Suprapubic skin (tissue), 4 donors: ENCODE results near the gene FEN1.

ENCODE experiments used
- EP300 ChIP-seq: sonication (generic); formaldehyde crosslinking; IDR thresholded peaks from one replicate; pipeline ENCODE4 v1.6.1; 2017; ENCODE audit warnings: antibody characterized with exemption
- POLR2A ChIP-seq, 2 donors: fragments of 450-650 bp; IDR thresholded peaks; one replicate each; pipeline ENCODE4 v1.6.1; 2017; ENCODE audit warnings: antibody characterized with exemption in 2 of 2, mild to moderate bottlenecking in 2 of 2, moderate library complexity in 2 of 2
- POLR2AphosphoS5 ChIP-seq, 3 donors: sonication (generic); formaldehyde crosslinking; IDR thresholded peaks; one replicate each; pipeline ENCODE4 v1.6.1; 2017; ENCODE audit warnings: antibody characterized with exemption in 3 of 3
- TF ChIP-seq, protein P1 (sequence below), 2 donors: fragments of 200-600 bp in 1 of 2; fragments of 450-650 bp in 1 of 2; sonication (generic) in 1 of 2; IDR thresholded peaks; one replicate each; pipeline ENCODE4 v1.5.1; 2016 to 2019; ENCODE audit warnings: antibody characterized with exemption in 2 of 2, mild to moderate bottlenecking in 1 of 2, moderate library complexity in 1 of 2

DNA sequence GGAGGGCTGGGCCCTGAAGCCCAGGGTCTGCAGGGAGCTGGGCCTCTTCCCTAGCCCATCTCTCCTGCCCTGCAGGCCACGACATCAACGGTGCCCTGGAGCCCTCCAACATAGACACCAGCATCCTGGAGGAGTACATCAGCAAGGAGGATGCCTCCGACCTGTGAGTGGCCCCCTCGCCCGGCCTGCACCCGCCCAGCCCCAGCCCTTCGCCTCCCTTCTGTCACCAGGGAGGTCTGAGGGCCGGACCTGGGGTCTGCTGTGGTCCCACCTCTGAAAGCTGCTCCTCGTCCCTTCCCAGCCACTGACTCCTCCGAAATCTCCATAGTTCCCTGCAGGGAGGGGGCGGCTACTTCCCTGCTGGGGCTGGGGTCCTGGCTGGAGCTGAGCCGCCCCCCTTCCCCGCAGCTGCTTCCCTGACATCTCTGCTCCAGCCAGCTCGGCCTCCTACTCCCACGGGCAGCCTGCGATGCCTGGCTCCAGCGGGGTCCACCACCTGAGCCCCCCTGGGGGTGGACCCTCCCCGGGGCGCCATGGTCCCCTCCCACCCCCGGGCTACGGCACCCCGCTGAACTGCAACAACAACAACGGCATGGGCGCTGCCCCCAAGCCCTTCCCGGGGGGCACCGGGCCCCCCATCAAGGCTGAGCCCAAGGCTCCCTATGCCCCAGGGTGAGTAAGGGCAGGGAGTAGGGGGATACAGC lies 27.0 kb upstream of the FEN1 start:
- TF ChIP-seq POLR2A (IDR thresholded peaks at IDR 0.05) (no peak), POLR2AphosphoS5 (IDR thresholded peaks at IDR 0.05) (no peak), EP300 (no peak)
- TF ChIP-seq, protein P1, sequence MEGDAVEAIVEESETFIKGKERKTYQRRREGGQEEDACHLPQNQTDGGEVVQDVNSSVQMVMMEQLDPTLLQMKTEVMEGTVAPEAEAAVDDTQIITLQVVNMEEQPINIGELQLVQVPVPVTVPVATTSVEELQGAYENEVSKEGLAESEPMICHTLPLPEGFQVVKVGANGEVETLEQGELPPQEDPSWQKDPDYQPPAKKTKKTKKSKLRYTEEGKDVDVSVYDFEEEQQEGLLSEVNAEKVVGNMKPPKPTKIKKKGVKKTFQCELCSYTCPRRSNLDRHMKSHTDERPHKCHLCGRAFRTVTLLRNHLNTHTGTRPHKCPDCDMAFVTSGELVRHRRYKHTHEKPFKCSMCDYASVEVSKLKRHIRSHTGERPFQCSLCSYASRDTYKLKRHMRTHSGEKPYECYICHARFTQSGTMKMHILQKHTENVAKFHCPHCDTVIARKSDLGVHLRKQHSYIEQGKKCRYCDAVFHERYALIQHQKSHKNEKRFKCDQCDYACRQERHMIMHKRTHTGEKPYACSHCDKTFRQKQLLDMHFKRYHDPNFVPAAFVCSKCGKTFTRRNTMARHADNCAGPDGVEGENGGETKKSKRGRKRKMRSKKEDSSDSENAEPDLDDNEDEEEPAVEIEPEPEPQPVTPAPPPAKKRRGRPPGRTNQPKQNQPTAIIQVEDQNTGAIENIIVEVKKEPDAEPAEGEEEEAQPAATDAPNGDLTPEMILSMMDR (IDR thresholded peaks at IDR 0.05) = no peak
